Measurements from ENCODE around the gene FCGBP. TPM values are rescaled to one million over a fixed set of nuclear protein-coding genes. Genes with fewer than 3 reads are reported as not detected.
"Not testable (repeated sequence)": the region's sequence is repeated elsewhere in the genome, so short reads cannot be mapped to it uniquely, and the experiment has no call there.

Gene FCGBP
- total RNA-seq, 1 experiment from 2014 or later = 5.7 TPM

GRCh38 chr19:39957886-39958285 lies 23.5 kb upstream of the FCGBP start:
- DNase-seq (ENCODE audit: low read depth, low spot score); BruUV-seq (replicated peaks); H3K4me3 ChIP-seq (replicated peaks in 1 of 2; ENCODE audit: low read depth in 1 of 2, low read length in 2 of 2); H3K27ac ChIP-seq (ENCODE audit: low read depth, low read length); H3K4me2 ChIP-seq (ENCODE audit: low read length); H3K27me3 ChIP-seq (ENCODE audit: insufficient read depth, low read length); H3K79me2 ChIP-seq (ENCODE audit: insufficient read depth, low read length); RAD21 ChIA-PET (ENCODE audit: low non-redundant PET in 1 of 2, low total read pairs in 2 of 2, uncharacterized antibody in 2 of 2, unreplicated experiment in 2 of 2); H2AFZ ChIP-seq (ENCODE audit: low read depth, low read length, poor library complexity, severe bottlenecking); H3K4me1 ChIP-seq (ENCODE audit: control insufficient read depth in 1 of 2, insufficient read depth in 2 of 2, low read length in 2 of 2); H3K9ac ChIP-seq (ENCODE audit: low read length); H4K20me1 ChIP-seq (ENCODE audit: insufficient read depth); H3K9me3 ChIP-seq (ENCODE audit: control insufficient read depth in 1 of 2, insufficient read depth in 1 of 2, low read depth in 1 of 2, low read length in 2 of 2); ATAC-seq; H3K9me2 ChIP-seq (ENCODE audit: insufficient read depth); H3K36me3 ChIP-seq (ENCODE audit: control insufficient read depth in 1 of 2, insufficient read depth in 2 of 2, low read length in 2 of 2); intact Hi-C loops (cut with micrococcal nuclease): not testable (repeated sequence)
- POLR2A ChIA-PET = interaction anchor here (0.7 kb wide), 1 partner anchor 211 kb away, joined by 3 read pairs; no protein-coding TSS in a partner anchor
- CTCF ChIA-PET = interaction anchor here (1.1 to 1.5 kb wide), 2 partner anchors 13 to 31 kb away, joined by 3 to 4 read pairs; partner anchors contain the start of gene PSMC4

GRCh38 chr19:39953915-39954314 lies 19.5 kb upstream of the FCGBP start:
- intact Hi-C loops (cut with micrococcal nuclease) = no loop called here
- H3K27me3 ChIP-seq (ENCODE audit: insufficient read depth, low read length) = no peaks in the 10 kb centered on the region
- no peaks in the 10 kb centered on the region; the same call in 1 of the 2 replicates for H3K9me2 ChIP-seq (ENCODE audit: insufficient read depth)
- TF ChIP-seq FOSL1 (IDR thresholded peaks at IDR 0.05; ENCODE audit: low read depth) (no peak), CBX3 (IDR thresholded peaks at IDR 0.05; ENCODE audit: low read depth) (no peak), YY1 (IDR thresholded peaks at IDR 0.05; ENCODE audit: extremely low read depth, insufficient replicate concordance, low read depth, low read length) (no peak), EZH2 (IDR thresholded peaks at IDR 0.05) (no peak), ATF3 (IDR thresholded peaks at IDR 0.05) (no peak), CEBPB (IDR thresholded peaks at IDR 0.05; ENCODE audit: low read depth) (no peak), RAD21 (IDR thresholded peaks at IDR 0.05; ENCODE audit: low read depth) (no peak), TCF7L2 (IDR thresholded peaks at IDR 0.05; ENCODE audit: borderline replicate concordance, extremely low read depth, insufficient read depth, insufficient read length) (no peak), MAX (IDR thresholded peaks at IDR 0.05) (no peak), POLR2AphosphoS5 (IDR thresholded peaks at IDR 0.05; ENCODE audit: low read depth, low read length) (no peak), ZBTB33 (IDR thresholded peaks at IDR 0.05; ENCODE audit: extremely low read depth, insufficient replicate concordance, low read length) (no peak), SIN3A (IDR thresholded peaks at IDR 0.05; ENCODE audit: low read depth) (no peak), ELF1 (IDR thresholded peaks at IDR 0.05; ENCODE audit: borderline replicate concordance, low read depth) (no peak), REST (IDR thresholded peaks at IDR 0.05; ENCODE audit: low read depth) (no peak), ZNF274 (IDR thresholded peaks at IDR 0.05; ENCODE audit: low read depth, low read length) (no peak)
- H3K27ac ChIP-seq (ENCODE audit: low read depth, low read length) = no peak overlapping the region
- ChIA-PET POLR2A (no interaction called here), RAD21 (ENCODE audit: low non-redundant PET in 1 of 2, low total read pairs in 2 of 2, uncharacterized antibody in 2 of 2, unreplicated experiment in 2 of 2) (no interaction called here), CTCF (no interaction called here)
- H3K79me2 ChIP-seq (ENCODE audit: insufficient read depth, low read length) = no peaks in the 10 kb centered on the region
- no peak overlapping the region for H2AFZ ChIP-seq (ENCODE audit: low read depth, low read length, poor library complexity, severe bottlenecking)
- no TSS peak for BruUV-seq (replicated peaks)
- no peak overlapping the region for H3K4me3 ChIP-seq (replicated peaks in 1 of 2; ENCODE audit: low read depth in 1 of 2, low read length in 2 of 2)
- H3K4me2 ChIP-seq (ENCODE audit: low read length) = no peak overlapping the region
- H3K9me3 ChIP-seq (ENCODE audit: control insufficient read depth in 1 of 2, insufficient read depth in 1 of 2, low read depth in 1 of 2, low read length in 2 of 2) = no peaks in the 10 kb centered on the region
- no peak overlapping the region for H3K9ac ChIP-seq (ENCODE audit: low read length)
- DNase-seq (ENCODE audit: low read depth, low spot score) (no peak), ATAC-seq (no peak)
- no peaks in the 10 kb centered on the region for H3K36me3 ChIP-seq (ENCODE audit: control insufficient read depth in 1 of 2, insufficient read depth in 2 of 2, low read length in 2 of 2)
- H4K20me1 ChIP-seq (ENCODE audit: insufficient read depth) = no peaks in the 10 kb centered on the region
- H3K4me1 ChIP-seq (ENCODE audit: control insufficient read depth in 1 of 2, insufficient read depth in 2 of 2, low read length in 2 of 2) = no peaks in the 10 kb centered on the region

Measured in HCT116 (cell line).